CD14-positive monocyte (primary cell): Measurements from ENCODE around the gene DNAJC7. TPM values are rescaled to one million over a fixed set of nuclear protein-coding genes. Genes with fewer than 3 reads are reported as not detected.
"Not testable (repeated sequence)": the region's sequence is repeated elsewhere in the genome, so short reads cannot be mapped to it uniquely, and the experiment has no call there.

Experiments
- DNase-seq, 3 donors: peaks; one replicate each; pipeline ENCODE4 v3.0.0-alpha.2; 2011 to 2022
- H2AFZ ChIP-seq: 2 replicates; pipeline ENCODE4 v1.6.0; 2012; ENCODE audit warnings: mild to moderate bottlenecking, low read depth, low read length, inconsistent platforms; ENCODE audit not compliant: insufficient read depth, poor library complexity, severe bottlenecking
- H3K27ac ChIP-seq, 2 donors: 1 replicate in 1 of 2; 2 replicates in 1 of 2; pipeline ENCODE4 v1.5.1; 2012 to 2013; ENCODE audit warnings: low read length in 2 of 2, control low read depth in 1 of 2, inconsistent platforms in 1 of 2, low read depth in 1 of 2, mild to moderate bottlenecking in 1 of 2
- H3K27me3 ChIP-seq, 2 donors: one replicate each; pipeline versions ENCODE4 v1.6.0 to v1.6.1; 2011 to 2013; ENCODE audit warnings: low read length in 2 of 2; ENCODE audit not compliant: control insufficient read depth in 2 of 2, insufficient read depth in 2 of 2
- H3K36me3 ChIP-seq, 2 donors: replicated peaks in 1 of 2; 1 replicate in 1 of 2; 2 replicates in 1 of 2; pipeline versions ENCODE4 v1.5.1 to v1.6.1; 2012 to 2013; ENCODE audit warnings: low read length in 2 of 2, control low read depth in 1 of 2, inconsistent platforms in 1 of 2, mild to moderate bottlenecking in 1 of 2; ENCODE audit not compliant: insufficient read depth in 2 of 2, control insufficient read depth in 1 of 2
- H3K4me1 ChIP-seq, 2 donors: 1 replicate in 1 of 2; 2 replicates in 1 of 2; pipeline versions ENCODE4 v1.5.1 to v1.6.1; 2012 to 2013; ENCODE audit warnings: low read length in 2 of 2, control low read depth in 1 of 2, inconsistent platforms in 1 of 2, mild to moderate bottlenecking in 1 of 2, moderate library complexity in 1 of 2; ENCODE audit not compliant: insufficient read depth in 2 of 2, control insufficient read depth in 1 of 2
- H3K4me2 ChIP-seq: replicated peaks from 2 replicates; pipeline ENCODE3; 2012; ENCODE audit warnings: low read length, moderate library complexity, mild to moderate bottlenecking; ENCODE audit not compliant: poor library complexity, severe bottlenecking; ENCODE audit errors: extremely low read depth
- H3K4me3 ChIP-seq, 3 experiments: fragments of 200-600 bp in 1 of 3; sonication (generic) in 1 of 3; replicated peaks in 1 of 3; 1 replicate in 2 of 3; 2 replicates in 1 of 3; pipeline ENCODE4 v1.5.1; 2011 to 2013; ENCODE audit warnings: low read length in 3 of 3, mild to moderate bottlenecking in 3 of 3, control low read depth in 2 of 3, low read depth in 2 of 3, inconsistent platforms in 1 of 3, moderate library complexity in 1 of 3
- H3K79me2 ChIP-seq: 2 replicates; pipeline ENCODE4 v1.6.0; 2012; ENCODE audit warnings: mild to moderate bottlenecking, control low read depth, inconsistent platforms, low read length, moderate library complexity; ENCODE audit not compliant: insufficient read depth
- H3K9ac ChIP-seq: 2 replicates; pipeline ENCODE4 v1.6.0; 2017; ENCODE audit warnings: low read length, mild to moderate bottlenecking; ENCODE audit not compliant: insufficient read depth, poor library complexity, severe bottlenecking
- H3K9me3 ChIP-seq, 2 donors: replicated peaks in 1 of 2; 1 replicate in 1 of 2; 2 replicates in 1 of 2; pipeline versions ENCODE4 v1.5.1 to v1.6.1; 2012 to 2013; ENCODE audit warnings: low read length in 2 of 2, control low read depth in 1 of 2; ENCODE audit not compliant: control insufficient read depth in 1 of 2, insufficient read depth in 1 of 2
- H4K20me1 ChIP-seq: 2 replicates; pipeline ENCODE4 v1.6.0; 2012; ENCODE audit warnings: mild to moderate bottlenecking, low read length, control low read depth, moderate library complexity; ENCODE audit not compliant: insufficient read depth
- H3K27ac Mint-ChIP-seq, 7 donors: one replicate each; pipeline ENCODE4 v1.8.0; 2020; ENCODE audit warnings: mild to moderate bottlenecking in 7 of 7, mixed read lengths in 7 of 7, moderate library complexity in 6 of 7, inconsistent platforms in 2 of 7
- H3K27me3 Mint-ChIP-seq, 3 donors: one replicate each; pipeline ENCODE4 v1.8.0; 2021 to 2022; ENCODE audit warnings: low read depth in 3 of 3, mild to moderate bottlenecking in 3 of 3, mixed read lengths in 3 of 3, moderate library complexity in 3 of 3, inconsistent platforms in 1 of 3
- H3K36me3 Mint-ChIP-seq, 2 donors: one replicate each; pipeline ENCODE4 v1.8.0; 2020; ENCODE audit warnings: mixed read lengths in 2 of 2, inconsistent platforms in 1 of 2, mild to moderate bottlenecking in 1 of 2
- H3K4me1 Mint-ChIP-seq: one replicate; pipeline ENCODE4 v1.8.0; 2020; ENCODE audit warnings: mild to moderate bottlenecking, mixed read lengths
- H3K4me3 Mint-ChIP-seq, 2 donors: one replicate each; pipeline ENCODE4 v1.8.0; 2020; ENCODE audit warnings: mild to moderate bottlenecking in 2 of 2, mixed read lengths in 2 of 2, moderate library complexity in 1 of 2
- H3K9me3 Mint-ChIP-seq, 7 donors: one replicate each; pipeline ENCODE4 v1.8.0; 2020 to 2022; ENCODE audit warnings: mixed read lengths in 7 of 7, mild to moderate bottlenecking in 6 of 7, moderate library complexity in 6 of 7, inconsistent platforms in 2 of 7
- CTCF ChIP-seq: fragments of 200-600 bp; IDR thresholded peaks from one replicate; pipeline ENCODE4 v1.8.0; 2022; ENCODE audit warnings: antibody characterized with exemption, mild to moderate bottlenecking
- WGBS: methylation state at CpG from one replicate; pipeline ENCODE4 v1.1.5; 2013; ENCODE audit warnings: missing lambda C conversion rate; ENCODE audit not compliant: insufficient coverage; 5-methylcytosine and 5-hydroxymethylcytosine counted together
- intact Hi-C, 2 donors: fragments of 100-400 bp; cut with micrococcal nuclease; formaldehyde crosslinking; loops; one replicate each; pipeline versions ENCODE4 v1.15.0 to v1.15.1; 2023
- polyA plus RNA-seq, 3 donors: library from polyadenylated mRNA; depleted of rRNA in 1 of 3; unstranded in 2 of 3; stranded (reverse) in 1 of 3; fragments of 300-500 nt in 2 of 3; fragments of >200 nt in 1 of 3; fragmentation: Illumina TruSeq in 2 of 3; gene quantifications; 1 replicate in 2 of 3; 2 replicates in 1 of 3; pipeline ENCODE4 v1.2.3, GENCODE V29; 2012 to 2021

Gene DNAJC7
- polyA plus RNA-seq, 3 donors: 29.1 to 79.7 (median 59.6) TPM

- Histone ChIP-seq H3K9ac (peak overlapping the region; percentile 63), H3K36me3 (peaks cover 12 to 21% of the 10 kb centered on the region in 2 donors), H3K9me3 (no peaks in the 10 kb centered on the region), H2AFZ (peak overlapping the region; percentile 44), H3K27me3 (no peaks in the 10 kb centered on the region), H3K27ac (peak overlapping the region; percentile 89 to 96), H3K79me2 (peaks cover 33% of the 10 kb centered on the region), H3K4me1 (peaks cover 72 to 83% of the 10 kb centered on the region in 2 donors), H3K4me2 (peak overlapping the region; percentile 50), H3K4me3 (peak overlapping the region in 1 of 3 experiments; percentile 62), H4K20me1 (no peaks in the 10 kb centered on the region)
- peaks cover 0 to 6% (median 0%) of the 10 kb centered on the region in 7 donors for H3K9me3 Mint-ChIP-seq
- WGBS: 64% methylated on average over 4 of the region's 8 CpGs
- intact Hi-C loops: loop anchor here (2.0 to 10.0 kb wide), 5 partner anchors 37 to 160 kb away; partner anchors contain the start of genes HCRT (in 1 of the 2) and KCNH4 (in 1 of the 2)
- no peak for DNase-seq
- peaks cover 0 to 4% (median 2%) of the 10 kb centered on the region in 3 donors for H3K27me3 Mint-ChIP-seq
- peaks cover 75% of the 10 kb centered on the region for H3K4me1 Mint-ChIP-seq
- peak; percentile 27 for TF ChIP-seq CTCF
- peak overlapping the region; percentile 93 to 99 (median 98) for H3K27ac Mint-ChIP-seq
- peaks cover 27 to 36% of the 10 kb centered on the region in 2 donors for H3K36me3 Mint-ChIP-seq
- peak overlapping the region; percentile 15 to 58 for H3K4me3 Mint-ChIP-seq
These were observed 7.9 kb upstream of the DNAJC7 start for GRCh38 chr17:42025191-42025579.

- H3K27ac ChIP-seq: peak overlapping the region; percentile 89 to 96
- no peaks in the 10 kb centered on the region for H4K20me1 ChIP-seq
- H3K27me3 ChIP-seq: no peaks in the 10 kb centered on the region
- peak; percentile 87 to 90 (median 89) for DNase-seq
- peak overlapping the region; percentile 63 for H3K9ac ChIP-seq
- H3K4me1 ChIP-seq: peaks cover 75 to 90% of the 10 kb centered on the region in 2 donors
- WGBS: 14% methylated on average over 9 of the region's 15 CpGs
- H2AFZ ChIP-seq: peak overlapping the region; percentile 63
- peaks cover 12 to 21% of the 10 kb centered on the region in 2 donors for H3K36me3 ChIP-seq
- H3K79me2 ChIP-seq: peaks cover 42% of the 10 kb centered on the region
- Mint-ChIP-seq H3K9me3 (peaks cover 0 to 3% (median 0%) of the 10 kb centered on the region in 7 donors), H3K27me3 (peaks cover 0 to 4% (median 2%) of the 10 kb centered on the region in 3 donors), H3K4me3 (peak overlapping the region; percentile 65 to 82), H3K4me1 (peaks cover 79% of the 10 kb centered on the region), H3K27ac (peak overlapping the region; percentile 93 to 99 (median 98)), H3K36me3 (peaks cover 27 to 36% of the 10 kb centered on the region in 2 donors)
- H3K4me3 ChIP-seq: peak overlapping the region in 2 of 3 experiments; percentile 6 to 62
- H3K9me3 ChIP-seq: no peaks in the 10 kb centered on the region
- no peak for TF ChIP-seq CTCF
- H3K4me2 ChIP-seq: peak overlapping the region; percentile 50
- intact Hi-C loops: loop anchor here in 1 of 2 donors (2.0 to 10.0 kb wide), 2 partner anchors 93 to 161 kb away; partner anchors contain the start of genes HCRT and KCNH4
These were observed 6.5 kb upstream of the DNAJC7 start for GRCh38 chr17:42023524-42024349.

GRCh38 chr17:42020845-42021244 is 3.6 kb upstream of the DNAJC7 start:
- not testable (repeated sequence) for H2AFZ ChIP-seq, H3K27me3 Mint-ChIP-seq, H3K9me3 Mint-ChIP-seq, DNase-seq, H3K9me3 ChIP-seq, H3K27me3 ChIP-seq, H4K20me1 ChIP-seq
- Histone ChIP-seq H3K4me2 (peak overlapping the region; percentile 89), H3K36me3 (peaks cover 12 to 21% of the 10 kb centered on the region in 2 donors), H3K27ac (peak overlapping the region; percentile 7 to 90), H3K4me1 (peaks cover 74 to 82% of the 10 kb centered on the region in 2 donors), H3K4me3 (peak overlapping the region; percentile 90 to 98 (median 97)), H3K9ac (peak overlapping the region; percentile 88), H3K79me2 (peaks cover 68% of the 10 kb centered on the region)
- intact Hi-C loops: loop anchor here in 1 of 2 donors (10.0 kb wide), 1 partner anchor 164 kb away; the partner anchor contains the start of genes HCRT and KCNH4
- Mint-ChIP-seq H3K27ac (peak overlapping the region; percentile 85 to 96 (median 90)), H3K36me3 (peaks cover 24 to 34% of the 10 kb centered on the region in 2 donors), H3K4me3 (peak overlapping the region; percentile 87 to 90), H3K4me1 (peaks cover 71% of the 10 kb centered on the region)
- WGBS: no CpG with 5 or more reads among the region's 8 CpGs
